Endothelial cell of umbilical vein (primary cell): ENCODE measurements around the gene MARVELD2. TPM values are rescaled to one million over a fixed set of nuclear protein-coding genes. Genes with fewer than 3 reads are reported as not detected.
A peak's percentile ranks its signal among the peaks of the same experiment; 100 is the strongest.

Experiments
- BruUV-seq: library from RNA; stranded (reverse); fragments of 400-500 nt; replicated peaks from 2 replicates; lab custom pipeline; 2021; lab: Mats Ljungman, UMichigan
- CTCF ChIA-PET: fragments of 300-600, 350-600 bp; sonication (Branson Sonifier 250); formaldehyde crosslinking; loops from one replicate; lab custom pipeline; 2021; ENCODE audit warnings: antibody characterized with exemption, inconsistent platforms; lab: Charles Lee
- POLR2A ChIA-PET: fragments of 300-600, 350-600 bp; sonication (Branson Sonifier 250); formaldehyde crosslinking; loops from one replicate; lab custom pipeline; 2021; ENCODE audit warnings: antibody characterized with exemption, inconsistent platforms; lab: Charles Lee
- DNase-seq: peaks from one replicate; pipeline ENCODE4 v3.0.0-alpha.2; 2011; ENCODE audit warnings: low read depth, low spot score
- FAIRE-seq: peaks from 2 replicates; lab custom pipeline; 2011; peaks lifted over from hg19 to GRCh38; lab: Jason Lieb, UNC
- H2AFZ ChIP-seq: 2 replicates; pipeline ENCODE4 v1.6.0; 2012; ENCODE audit warnings: low read depth, low read length, control low read depth, inconsistent platforms
- H3K27ac ChIP-seq: 2 replicates; pipeline ENCODE4 v1.5.1; 2011; ENCODE audit warnings: low read depth, mild to moderate bottlenecking, control low read depth, low read length, moderate library complexity; ENCODE audit not compliant: insufficient read depth
- H3K27me3 ChIP-seq, 2 experiments: 2 replicates each; pipeline versions ENCODE4 v1.6.0 to v1.6.1; 2011; ENCODE audit warnings: low read length in 2 of 2, mixed read lengths in 1 of 2; ENCODE audit not compliant: control insufficient read depth in 2 of 2, insufficient read depth in 2 of 2
- H3K36me3 ChIP-seq, 2 experiments: 2 replicates in 1 of 2; 3 replicates in 1 of 2; pipeline ENCODE4 v1.5.1; 2011; ENCODE audit warnings: low read length in 2 of 2, mild to moderate bottlenecking in 1 of 2, moderate library complexity in 1 of 2; ENCODE audit not compliant: control insufficient read depth in 2 of 2, insufficient read depth in 2 of 2; ENCODE audit errors: extremely low read depth in 1 of 2
- H3K4me1 ChIP-seq: 3 replicates; pipeline ENCODE4 v1.5.1; 2011; ENCODE audit warnings: mild to moderate bottlenecking, low read length; ENCODE audit not compliant: control insufficient read depth, insufficient read depth; ENCODE audit errors: extremely low read depth
- H3K4me2 ChIP-seq: 2 replicates; pipeline ENCODE4 v1.6.1; 2011; ENCODE audit warnings: low read length, control low read depth, mixed read lengths; ENCODE audit not compliant: insufficient read depth
- H3K4me3 ChIP-seq, 3 experiments: fragments of 200-600 bp in 1 of 3; sonication (generic), shearing (Covaris generic) in 1 of 3; replicated peaks in 1 of 3; 2 replicates each; pipeline ENCODE4 v1.5.1; 2011 to 2016; ENCODE audit warnings: control low read depth in 3 of 3, low read length in 3 of 3, mild to moderate bottlenecking in 2 of 3, inconsistent platforms in 1 of 3, low read depth in 1 of 3, moderate library complexity in 1 of 3; ENCODE audit not compliant: insufficient read depth in 1 of 3
- H3K79me2 ChIP-seq: 2 replicates; pipeline ENCODE4 v1.6.0; 2012; ENCODE audit warnings: low read length, inconsistent platforms; ENCODE audit not compliant: control insufficient read depth, insufficient read depth
- H3K9ac ChIP-seq: replicated peaks from 2 replicates; pipeline ENCODE3; 2011; ENCODE audit warnings: low read length, control low read depth; ENCODE audit not compliant: insufficient read depth; ENCODE audit errors: extremely low read depth
- H3K9me1 ChIP-seq: replicated peaks from 3 replicates; pipeline ENCODE4 v1.6.0; 2011; ENCODE audit warnings: mild to moderate bottlenecking, low read length; ENCODE audit not compliant: control insufficient read depth, insufficient read depth; ENCODE audit errors: extremely low read depth
- H3K9me3 ChIP-seq: replicated peaks from 2 replicates; pipeline ENCODE4 v1.5.1; 2012; ENCODE audit warnings: low read length, inconsistent platforms; ENCODE audit not compliant: control insufficient read depth, insufficient read depth
- H4K20me1 ChIP-seq: replicated peaks from 2 replicates; pipeline ENCODE3; 2011; ENCODE audit warnings: mild to moderate bottlenecking, low read length; ENCODE audit not compliant: control insufficient read depth, insufficient read depth; ENCODE audit errors: extremely low read depth
- CTCF ChIP-seq, 2 donors: IDR thresholded peaks; 1 replicate in 1 of 2; 2 replicates in 1 of 2; pipeline ENCODE4 v1.5.1; 2011; ENCODE audit warnings: low read length in 2 of 2, mild to moderate bottlenecking in 2 of 2, moderate library complexity in 2 of 2, control low read depth in 1 of 2, inconsistent platforms in 1 of 2, low read depth in 1 of 2; ENCODE audit not compliant: insufficient read depth in 1 of 2; ENCODE audit errors: extremely low read depth in 1 of 2
- EZH2 ChIP-seq: IDR thresholded peaks from 2 replicates; pipeline ENCODE4 v1.6.1; 2012; ENCODE audit warnings: borderline replicate concordance, low read depth, mild to moderate bottlenecking, moderate library complexity, low read length, inconsistent platforms; ENCODE audit not compliant: severe bottlenecking
- GATA2 ChIP-seq: IDR thresholded peaks from 2 replicates; pipeline ENCODE4 v1.7.0; 2011; ENCODE audit warnings: low read depth, mild to moderate bottlenecking, moderate library complexity, mixed read lengths, low read length; ENCODE audit not compliant: insufficient read length, insufficient read depth
- JUN ChIP-seq: IDR thresholded peaks from 2 replicates; pipeline ENCODE4 v1.6.1; 2011; ENCODE audit warnings: borderline replicate concordance, low read depth; ENCODE audit not compliant: insufficient read length, insufficient read depth
- MAX ChIP-seq: IDR thresholded peaks from 2 replicates; pipeline ENCODE4 v1.6.1; 2011; ENCODE audit not compliant: insufficient read depth, insufficient read length
- dilution Hi-C: fragments of 300-500 bp; cut with MboI; formaldehyde crosslinking; loops from one replicate; pipeline ENCODE4 v1.15.0; 2019; ENCODE audit warnings: low sequenced_read_pairs; ENCODE audit not compliant: extremely low pct_ligation_motif_present
- intact Hi-C: fragments of 100-400 bp; cut with micrococcal nuclease; formaldehyde crosslinking; loops from one replicate; pipeline ENCODE4 v1.10.0; 2022
- polyA plus RNA-seq, 4 experiments: library from polyadenylated mRNA; depleted of rRNA in 3 of 4; stranded (reverse) in 3 of 4; unstranded in 1 of 4; fragments of >200 nt; gene quantifications; 2 replicates each; pipeline versions ENCODE4 v1.2.1 to v1.2.3, GENCODE V29; 2011 to 2012; ENCODE audit warnings: missing spikeins in 1 of 4
- total RNA-seq: library from RNA; stranded (reverse); gene quantifications from 2 replicates; pipeline ENCODE4 v1.2.3, GENCODE V29; 2021

MARVELD2 gene
- total and polyA plus RNA-seq, 2 donors (not counting 3 experiments of a cell fraction or from before 2014, with no cell fraction given), result 5.7 to 7.1 TPM

GRCh38 chr5:69491838-69492390 is 77.0 kb downstream of the MARVELD2 start:
- peaks cover 5% of the 10 kb centered on the region for H3K4me1 ChIP-seq
- peak overlapping the region; percentile 44 to 91 (median 72) for H3K4me3 ChIP-seq
- peak; percentile 18 for FAIRE-seq
- H3K9me1 ChIP-seq, result no peaks in the 10 kb centered on the region
- peaks cover 2 to 21% of the 10 kb centered on the region in 2 experiments for H3K27me3 ChIP-seq
- dilution Hi-C loops, result no loop called here
- no peaks in the 10 kb centered on the region for H3K36me3 ChIP-seq
- H3K9me3 ChIP-seq, result no peaks in the 10 kb centered on the region
- no TSS peak for BruUV-seq
- no peak for TF ChIP-seq GATA2
- TF ChIP-seq CTCF (IDR thresholded peaks at IDR 0.05; ENCODE audit: extremely low read depth in 1 of 2, insufficient read depth in 1 of 2, low read depth in 1 of 2, low read length in 2 of 2), result peak in 1 of 2 donors; percentile 0
- POLR2A ChIA-PET, result no interaction called here
- no peaks in the 10 kb centered on the region for H3K79me2 ChIP-seq
- peak overlapping the region; percentile 91 for H2AFZ ChIP-seq
- intact Hi-C loops, result loop anchor here (2.0 kb wide), 3 partner anchors 15 to 77 kb away; partner anchors contain the start of gene MARVELD2
- peak overlapping the region; percentile 43 for H3K9ac ChIP-seq
- DNase-seq, result no peak
- H4K20me1 ChIP-seq, result no peaks in the 10 kb centered on the region
- peak overlapping the region; percentile 89 for H3K4me2 ChIP-seq
- CTCF ChIA-PET, result no interaction called here
- H3K27ac ChIP-seq, result no peak overlapping the region

GRCh38 chr5:69492391-69492922 is 77.5 kb downstream of the MARVELD2 start, which contains the start of gene OCLN:
Gene OCLN (plus strand): TSS chr5:69492790. CDS start chr5:69504245, 11,455 bp downstream.
- H4K20me1 ChIP-seq, result no peaks in the 10 kb centered on the region
- H3K27ac ChIP-seq, result no peak within 1 kb of the TSS
- no peaks in the 10 kb centered on the region for H3K79me2 ChIP-seq
- BruUV-seq, result no TSS peak
- H2AFZ ChIP-seq, result peak within 1 kb of the TSS; percentile 91
- ChIA-PET CTCF (interaction anchor here (0.8 to 1.2 kb wide), 2 partner anchors 19 to 77 kb away, joined by 3 to 7 read pairs; partner anchors contain the start of gene MARVELD2), POLR2A (no interaction called here)
- TF ChIP-seq MAX (no peak), EZH2 (peak; percentile 23), JUN (no peak)
- dilution Hi-C loops, result no loop called here
- intact Hi-C loops, result loop anchor here (2.0 kb wide), 2 partner anchors 28 to 78 kb away; partner anchors contain the start of gene MARVELD2
- peak within 1 kb of the TSS; percentile 58 for H3K9ac ChIP-seq
- H3K36me3 ChIP-seq, result no peaks in the 10 kb centered on the region
- DNase-seq (peak; percentile 77), FAIRE-seq (no peak)
- no peaks in the 10 kb centered on the region for H3K9me3 ChIP-seq
- peaks cover 2 to 21% of the 10 kb centered on the region in 2 experiments for H3K27me3 ChIP-seq
- H3K9me1 ChIP-seq, result no peaks in the 10 kb centered on the region
- peaks cover 5% of the 10 kb centered on the region for H3K4me1 ChIP-seq
- peak within 1 kb of the TSS; percentile 72 to 91 (median 87) for H3K4me3 ChIP-seq
- H3K4me2 ChIP-seq, result peak within 1 kb of the TSS; percentile 89
